GM23338 (cell line): ENCODE data around the gene LMX1B. TPM values are rescaled to one million over a fixed set of nuclear protein-coding genes. Genes with fewer than 3 reads are reported as not detected.
A peak's percentile ranks its signal among the peaks of the same experiment; 100 is the strongest.

Experiments used
- ATAC-seq: fragments of 200-7000 bp; cut with Tn5 transposase; 3 replicates; pipeline ENCODE4 v1.9.1; 2020
- DNase-seq: peaks from one replicate; pipeline ENCODE4 v3.0.0-alpha.2; 2015; ENCODE audit warnings: low spot score
- H2AFZ ChIP-seq: fragments of 200-600 bp; sonication (generic); 2 replicates; pipeline ENCODE4 v1.8.0; 2016; ENCODE audit warnings: antibody characterized with exemption, mild to moderate bottlenecking, moderate library complexity
- H3F3A ChIP-seq: fragments of 200-600 bp; sonication (generic); replicated peaks from 2 replicates; pipeline ENCODE4 v1.8.0; 2017; ENCODE audit warnings: antibody characterized with exemption, mixed run types, low read depth
- H3K27ac ChIP-seq: fragments of 200-600 bp; sonication (generic); 2 replicates; pipeline ENCODE4 v1.6.1; 2016; ENCODE audit warnings: low read depth
- H3K27me3 ChIP-seq: fragments of 200-600 bp; sonication (generic); 2 replicates; pipeline ENCODE4 v1.8.0; 2016; ENCODE audit warnings: mild to moderate bottlenecking, mixed run types, moderate library complexity; ENCODE audit not compliant: insufficient read depth
- H3K36me3 ChIP-seq: fragments of 200-600 bp; sonication (generic); 2 replicates; pipeline ENCODE4 v1.8.0; 2016; ENCODE audit warnings: mild to moderate bottlenecking; ENCODE audit not compliant: insufficient read depth
- H3K4me1 ChIP-seq: fragments of 200-600 bp; sonication (generic); 2 replicates; pipeline ENCODE4 v1.8.0; 2016; ENCODE audit warnings: mild to moderate bottlenecking, moderate library complexity; ENCODE audit not compliant: insufficient read depth
- H3K4me2 ChIP-seq: fragments of 200-600 bp; sonication (generic); 2 replicates; pipeline ENCODE4 v1.7.1; 2017; ENCODE audit warnings: mixed run types
- H3K4me3 ChIP-seq: fragments of 200-600 bp; sonication (generic); 2 replicates; pipeline ENCODE4 v1.6.1; 2016; ENCODE audit warnings: mixed run types
- H3K79me2 ChIP-seq: fragments of 200-600 bp; sonication (generic); replicated peaks from 2 replicates; pipeline ENCODE4 v1.8.0; 2017; ENCODE audit warnings: mild to moderate bottlenecking; ENCODE audit not compliant: insufficient read depth
- H3K9me2 ChIP-seq: fragments of 200-600 bp; sonication (generic); 2 replicates; pipeline ENCODE4 v1.8.0; 2017; ENCODE audit not compliant: insufficient read depth
- H4K20me1 ChIP-seq: fragments of 200-600 bp; sonication (generic); replicated peaks from 2 replicates; pipeline ENCODE4 v1.8.0; 2017; ENCODE audit warnings: mild to moderate bottlenecking; ENCODE audit not compliant: insufficient read depth
- H3K27ac Mint-ChIP-seq: 2 replicates; pipeline ENCODE4 v1.8.0; 2020; ENCODE audit warnings: inconsistent platforms, mild to moderate bottlenecking, moderate library complexity, mixed read lengths
- H3K27me3 Mint-ChIP-seq: 3 replicates; pipeline ENCODE4 v1.8.0; 2022; ENCODE audit warnings: low read depth, mild to moderate bottlenecking, moderate library complexity, mixed read lengths, inconsistent platforms; ENCODE audit not compliant: insufficient read depth, poor library complexity
- H3K36me3 Mint-ChIP-seq: 3 replicates; pipeline ENCODE4 v1.8.0; 2021; ENCODE audit warnings: low read depth, mild to moderate bottlenecking, inconsistent platforms, moderate library complexity, mixed read lengths
- H3K4me1 Mint-ChIP-seq: 3 replicates; pipeline ENCODE4 v1.8.0; 2020; ENCODE audit warnings: mild to moderate bottlenecking, inconsistent platforms, mixed read lengths
- H3K4me3 Mint-ChIP-seq: 3 replicates; pipeline ENCODE4 v1.8.0; 2021; ENCODE audit warnings: moderate library complexity, mild to moderate bottlenecking, inconsistent platforms, mixed read lengths
- H3K9me3 Mint-ChIP-seq: 3 replicates; pipeline ENCODE4 v1.8.0; 2020; ENCODE audit warnings: moderate library complexity, mild to moderate bottlenecking, inconsistent platforms, mixed read lengths
- CTCF ChIP-seq, 2 experiments: fragments of 200-600 bp in 1 of 2; sonication (generic) in 1 of 2; conservative IDR thresholded peaks; 2 replicates each; pipeline versions ENCODE4 v1.5.1 to v1.6.1; 2016 to 2017; ENCODE audit warnings: antibody characterized with exemption in 2 of 2, low read depth in 2 of 2, mild to moderate bottlenecking in 2 of 2, moderate library complexity in 1 of 2
- EZH2 ChIP-seq: fragments of 200-600 bp; sonication (generic); IDR thresholded peaks from one replicate; pipeline ENCODE4 v1.8.0; 2017; ENCODE audit warnings: antibody characterized with exemption, mild to moderate bottlenecking, low read depth; ENCODE audit not compliant: unreplicated experiment
- NANOG ChIP-seq: IDR thresholded peaks from 2 replicates; pipeline ENCODE4 v1.6.1; 2016; ENCODE audit warnings: antibody characterized with exemption, borderline replicate concordance
- POLR2AphosphoS5 ChIP-seq: IDR thresholded peaks from 2 replicates; pipeline ENCODE4 v1.6.1; 2016; ENCODE audit warnings: antibody characterized with exemption, low read depth
- polyA plus RNA-seq: library from polyadenylated mRNA; unstranded; fragments of >200 nt; fragmentation: Nextera tagmentation; extraction: Ambion mirVana; gene quantifications from 2 replicates; pipeline ENCODE4 v1.2.1, GENCODE V29; 2016
- total RNA-seq: library from RNA; depleted of rRNA; stranded (reverse); fragments of >200 nt; shearing (Covaris generic); gene quantifications from 2 replicates; pipeline ENCODE4 v1.2.3, GENCODE V29; 2014

Gene LMX1B
- total and polyA plus RNA-seq, 2 experiments from 2014 or later: 0.08 to 0.21 TPM

- ATAC-seq: no peak
- Histone ChIP-seq H3K27me3 (peaks cover 94% of the 10 kb centered on the region), H3F3A (peaks cover 23% of the 10 kb centered on the region), H3K79me2 (no peaks in the 10 kb centered on the region), H3K4me3 (peak overlapping the region; percentile 57), H3K27ac (no peak overlapping the region), H3K4me1 (peaks cover 69% of the 10 kb centered on the region), H3K9me2 (no peaks in the 10 kb centered on the region), H2AFZ (peak overlapping the region; percentile 59; the same call in 1 of the 2 replicates), H4K20me1 (peaks cover 18% of the 10 kb centered on the region), H3K4me2 (peak overlapping the region; percentile 85), H3K36me3 (no peaks in the 10 kb centered on the region)
- peak overlapping the region; percentile 66 for H3K4me3 Mint-ChIP-seq
- peaks cover 66% of the 10 kb centered on the region for H3K4me1 Mint-ChIP-seq
- H3K27me3 Mint-ChIP-seq: peaks cover 92% of the 10 kb centered on the region
- DNase-seq: no peak
- TF ChIP-seq EZH2 (peak; percentile 88), CTCF (conservative IDR thresholded peaks at IDR 0.05; ENCODE audit: low read depth in 2 of 2) (no peak)
- no peak overlapping the region for H3K27ac Mint-ChIP-seq
- H3K36me3 Mint-ChIP-seq: no peaks in the 10 kb centered on the region
- no peaks in the 10 kb centered on the region for H3K9me3 Mint-ChIP-seq
Observed at GRCh38 chr9:126618190-126618584, 4.5 kb downstream of the LMX1B start.

DNA sequence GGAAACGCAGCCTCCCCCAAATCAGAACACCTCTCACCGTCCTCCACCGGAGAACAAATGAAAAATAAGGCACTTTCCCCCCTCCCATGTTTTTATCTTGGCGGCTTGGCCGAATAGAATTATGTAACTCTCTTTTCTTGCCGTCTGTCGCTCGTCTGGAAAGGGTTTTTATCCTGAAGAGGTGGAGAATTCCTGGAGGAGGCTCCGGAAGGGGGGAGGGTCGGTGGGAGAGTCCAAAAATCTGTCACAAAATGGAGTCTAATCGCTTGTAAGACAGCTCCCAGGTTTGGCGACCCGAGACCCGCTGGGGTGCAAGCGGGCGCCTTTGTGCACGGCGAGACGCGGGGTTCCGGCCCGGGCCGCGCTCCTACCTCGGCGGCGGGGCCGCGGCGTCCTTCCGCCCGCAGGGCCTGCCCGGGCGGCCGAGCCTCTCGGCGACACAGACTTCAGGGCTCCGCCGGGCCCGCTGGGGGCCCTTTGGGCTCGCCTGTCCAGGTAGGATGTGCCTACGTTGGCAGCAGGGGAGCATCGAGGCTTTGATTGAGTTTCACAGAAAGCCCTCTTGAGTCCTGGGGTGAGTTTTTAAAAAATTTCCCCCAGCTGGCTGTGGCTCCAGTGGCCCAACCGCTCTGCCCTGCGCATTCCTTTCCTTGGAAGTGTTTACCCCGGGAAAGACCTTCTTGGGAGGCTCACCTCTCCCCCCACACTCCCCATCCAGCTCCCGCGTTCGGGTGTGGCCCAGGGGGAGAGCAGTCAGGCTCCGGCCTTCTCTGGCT lies 5.0 kb downstream of the LMX1B start:
- DNase-seq: peak; percentile 68
- Mint-ChIP-seq H3K9me3 (no peaks in the 10 kb centered on the region), H3K27me3 (peaks cover 93% of the 10 kb centered on the region), H3K27ac (no peak overlapping the region), H3K4me1 (peaks cover 70% of the 10 kb centered on the region), H3K36me3 (no peaks in the 10 kb centered on the region), H3K4me3 (peak overlapping the region; percentile 66)
- peaks cover 96% of the 10 kb centered on the region for H3K27me3 ChIP-seq
- peaks cover 18% of the 10 kb centered on the region for H4K20me1 ChIP-seq
- H2AFZ ChIP-seq: peak overlapping the region; percentile 59; the same call in 1 of the 2 replicates
- no peaks in the 10 kb centered on the region for H3K36me3 ChIP-seq
- no peaks in the 10 kb centered on the region for H3K79me2 ChIP-seq
- H3K4me2 ChIP-seq: peak overlapping the region; percentile 85
- H3K9me2 ChIP-seq: no peaks in the 10 kb centered on the region
- H3K4me1 ChIP-seq: peaks cover 73% of the 10 kb centered on the region
- TF ChIP-seq POLR2AphosphoS5 (no peak), EZH2 (peak; percentile 76)
- ATAC-seq: peak; percentile 9
- H3K4me3 ChIP-seq: peak overlapping the region; percentile 57
- H3F3A ChIP-seq: peaks cover 29% of the 10 kb centered on the region
- no peak overlapping the region for H3K27ac ChIP-seq

DNA sequence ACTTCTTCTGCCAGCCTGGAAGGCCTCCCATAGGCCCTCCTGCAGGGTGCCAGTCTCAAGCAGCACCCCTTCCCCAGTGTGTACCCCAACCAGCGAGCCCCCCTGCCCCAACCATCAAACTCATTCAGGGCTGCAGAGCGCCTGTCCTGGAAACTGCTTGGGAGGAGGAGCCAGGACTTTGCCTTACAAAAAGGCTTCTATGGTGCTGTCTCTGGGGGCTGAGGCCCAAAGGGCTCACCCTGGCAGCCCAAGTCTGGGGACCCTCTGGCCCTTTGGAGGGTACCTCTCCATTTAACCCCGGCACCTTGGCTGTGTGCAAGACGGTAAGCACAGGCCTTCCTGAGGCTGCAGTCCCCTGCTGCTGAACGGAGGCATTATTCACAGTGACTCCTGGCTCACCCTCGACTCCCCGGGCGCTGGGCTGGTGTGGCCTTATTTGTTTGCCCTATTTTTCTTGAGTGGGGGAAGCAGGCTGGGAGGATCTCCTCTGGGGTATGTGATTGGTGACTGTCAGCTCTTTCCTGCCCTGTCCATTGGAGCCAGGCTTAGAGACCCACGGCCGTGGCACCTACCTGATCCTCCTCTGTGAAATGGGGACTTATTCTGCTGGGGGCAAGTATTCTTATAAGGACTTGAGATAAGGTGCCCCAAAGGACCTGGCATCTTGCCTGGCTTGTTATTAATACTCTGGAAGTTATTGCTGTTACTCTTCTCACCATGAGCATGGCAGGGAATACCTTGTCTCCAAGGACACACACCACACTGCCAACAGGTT lies 5.8 kb downstream of the LMX1B start:
- H3F3A ChIP-seq: peaks cover 29% of the 10 kb centered on the region
- no peak overlapping the region for H3K27ac Mint-ChIP-seq
- no peaks in the 10 kb centered on the region for H3K79me2 ChIP-seq
- H3K4me3 ChIP-seq: peak overlapping the region; percentile 57
- DNase-seq (peak; percentile 45), ATAC-seq (peak; percentile 0; the same call in 2 of the 3 replicates)
- peak overlapping the region; percentile 85 for H3K4me2 ChIP-seq
- peaks cover 81% of the 10 kb centered on the region for H3K4me1 ChIP-seq
- peaks cover 18% of the 10 kb centered on the region for H4K20me1 ChIP-seq
- H3K9me2 ChIP-seq: no peaks in the 10 kb centered on the region
- no peak overlapping the region for H3K27ac ChIP-seq
- H3K4me1 Mint-ChIP-seq: peaks cover 70% of the 10 kb centered on the region
- no peaks in the 10 kb centered on the region for H3K36me3 Mint-ChIP-seq
- peak overlapping the region; percentile 59 for H3K4me3 Mint-ChIP-seq
- H2AFZ ChIP-seq: no peak overlapping the region
- H3K36me3 ChIP-seq: no peaks in the 10 kb centered on the region
- TF ChIP-seq EZH2 (peak; percentile 40), NANOG (no peak)
- H3K27me3 ChIP-seq: peaks cover 100% of the 10 kb centered on the region
- H3K9me3 Mint-ChIP-seq: no peaks in the 10 kb centered on the region
- H3K27me3 Mint-ChIP-seq: peaks cover 97% of the 10 kb centered on the region
